Measurements from ENCODE around the gene OR6C68. TPM values are rescaled to one million over a fixed set of nuclear protein-coding genes. Genes with fewer than 3 reads are reported as not detected.
A peak's percentile ranks its signal among the peaks of the same experiment; 100 is the strongest.

The OR6C68 gene
- total RNA-seq, 1 experiment from 2014 or later, result not detected

GRCh38 chr12:55515696-55516095 is 23.5 kb downstream of the OR6C68 start:
- TF ChIP-seq EZH2phosphoT487 (IDR thresholded peaks at IDR 0.05; ENCODE audit: borderline replicate concordance, low read length) (no peak), EZH2 (IDR thresholded peaks at IDR 0.05; ENCODE audit: low read length, unreplicated experiment) (no peak), CTCF (conservative IDR thresholded peaks at IDR 0.05; ENCODE audit: low read depth, low read length) (no peak; the same call in 1 of the 2 replicates)
- Histone ChIP-seq H3K4me1 (ENCODE audit: insufficient read depth, low read length) (no peaks in the 10 kb centered on the region), H3K79me2 (ENCODE audit: low read length) (no peaks in the 10 kb centered on the region), H3K9me3 (ENCODE audit: low read length) (no peaks in the 10 kb centered on the region), H2AFZ (ENCODE audit: low read length) (no peak overlapping the region), H3K27me3 (ENCODE audit: low read length) (0 out of 2 replicates have a peak, but pooled peaks cover 7% of the 10 kb centered on the region), H3K9me2 (replicated peaks; ENCODE audit: low read length) (no peaks in the 10 kb centered on the region), H3K4me3 (ENCODE audit: low read length) (no peak overlapping the region), H3K36me3 (ENCODE audit: low read depth, low read length) (no peaks in the 10 kb centered on the region), H3K4me2 (ENCODE audit: low read length) (no peak overlapping the region), H3F3A (ENCODE audit: low read length, unreplicated experiment) (no peaks in the 10 kb centered on the region), H4K20me1 (ENCODE audit: low read length) (no peaks in the 10 kb centered on the region), H3K27ac (ENCODE audit: low read length) (no peak overlapping the region), H3K9ac (ENCODE audit: low read length) (no peak overlapping the region)
- ATAC-seq, result no peak
- BruUV-seq (replicated peaks), result no TSS peak
- DNase-seq, result peak; percentile 2
- intact Hi-C loops (cut with micrococcal nuclease), result no loop called here
- ChIA-PET CTCF (no interaction called here), POLR2A (ENCODE audit: unreplicated experiment) (no interaction called here)

- TF ChIP-seq EZH2phosphoT487 (IDR thresholded peaks at IDR 0.05; ENCODE audit: borderline replicate concordance, low read length) (no peak), CTCF (conservative IDR thresholded peaks at IDR 0.05; ENCODE audit: low read depth, low read length) (no peak), EZH2 (IDR thresholded peaks at IDR 0.05; ENCODE audit: low read length, unreplicated experiment) (no peak)
- Histone ChIP-seq H3K27me3 (ENCODE audit: low read length) (0 out of 2 replicates have a peak, but pooled peaks cover 4% of the 10 kb centered on the region), H3K79me2 (ENCODE audit: low read length) (no peaks in the 10 kb centered on the region), H3K9ac (ENCODE audit: low read length) (no peak overlapping the region), H3K27ac (ENCODE audit: low read length) (no peak overlapping the region), H2AFZ (ENCODE audit: low read length) (no peak overlapping the region), H3K4me3 (ENCODE audit: low read length) (no peak overlapping the region), H3K4me1 (ENCODE audit: insufficient read depth, low read length) (no peaks in the 10 kb centered on the region), H3K9me2 (replicated peaks; ENCODE audit: low read length) (no peaks in the 10 kb centered on the region), H4K20me1 (ENCODE audit: low read length) (no peaks in the 10 kb centered on the region), H3K9me3 (ENCODE audit: low read length) (no peaks in the 10 kb centered on the region), H3K4me2 (ENCODE audit: low read length) (no peak overlapping the region), H3K36me3 (ENCODE audit: low read depth, low read length) (no peaks in the 10 kb centered on the region), H3F3A (ENCODE audit: low read length, unreplicated experiment) (no peaks in the 10 kb centered on the region)
- intact Hi-C loops (cut with micrococcal nuclease), result no loop called here
- no TSS peak for BruUV-seq (replicated peaks)
- ATAC-seq (no peak), DNase-seq (no peak)
- POLR2A ChIA-PET (ENCODE audit: unreplicated experiment), result no interaction called here
- CTCF ChIA-PET, result no interaction called here
These were observed 24.2 kb downstream of the OR6C68 start for GRCh38 chr12:55516391-55516790.

Other genes with a start within 250 kb of the OR6C68 start
- not detected in 2 replicates for gene OR6C74, start 247.8 kb upstream of the OR6C68 start, total RNA-seq (2014; rRNA removed)
- not detected in 2 replicates for gene OR6C6, start 195.8 kb upstream of the OR6C68 start, total RNA-seq (2014; rRNA removed)
- not detected in 2 replicates for gene OR6C1, start 178.0 kb upstream of the OR6C68 start, total RNA-seq (2014; rRNA removed)
- not detected in 2 replicates for gene OR6C3, start 161.6 kb upstream of the OR6C68 start, total RNA-seq (2014; rRNA removed)
- not detected in 2 replicates for gene OR6C75, start 129.4 kb upstream of the OR6C68 start, total RNA-seq (2014; rRNA removed)
- gene OR6C65, start 91.8 kb upstream of the OR6C68 start, total RNA-seq (2014; rRNA removed), result not detected in 2 replicates
- not detected in 2 replicates for gene OR6C76, start 66.1 kb upstream of the OR6C68 start, total RNA-seq (2014; rRNA removed)
- not detected in 2 replicates for gene OR6C2, start 48.3 kb upstream of the OR6C68 start, total RNA-seq (2014; rRNA removed)
- gene OR6C70, start 22.2 kb upstream of the OR6C68 start, total RNA-seq (2014; rRNA removed), result not detected in 2 replicates
- not detected in 2 replicates for gene OR6C4, start 57.2 kb downstream of the OR6C68 start, total RNA-seq (2014; rRNA removed)
- gene OR2AP1, start 80.1 kb downstream of the OR6C68 start, total RNA-seq (2014; rRNA removed), result not detected in 2 replicates
- not detected in 2 replicates for gene OR10P1, start 144.5 kb downstream of the OR6C68 start, total RNA-seq (2014; rRNA removed)
- gene ITGA7, start 215.5 kb downstream of the OR6C68 start, total RNA-seq (2014; rRNA removed), result 4.4 and 9.7 TPM in 2 replicates
- 63.5 and 90.8 TPM in 2 replicates for gene BLOC1S1, start 223.7 kb downstream of the OR6C68 start, total RNA-seq (2014; rRNA removed)
- 4.6 and 5.1 TPM in 2 replicates for gene RDH5, start 228.0 kb downstream of the OR6C68 start, total RNA-seq (2014; rRNA removed)
- gene CD63, start 236.6 kb downstream of the OR6C68 start, total RNA-seq (2014; rRNA removed), result 784 and 869 TPM in 2 replicates

Data from PC-3 (cell line).